Kidney glomerular epithelial cell (primary cell): ENCODE measurements around the gene FHOD3.

Source experiments
- DNase-seq: peaks from one replicate; lab custom pipeline; 2025; lab: John Stamatoyannopoulos, UW

Gene FHOD3

DNA sequence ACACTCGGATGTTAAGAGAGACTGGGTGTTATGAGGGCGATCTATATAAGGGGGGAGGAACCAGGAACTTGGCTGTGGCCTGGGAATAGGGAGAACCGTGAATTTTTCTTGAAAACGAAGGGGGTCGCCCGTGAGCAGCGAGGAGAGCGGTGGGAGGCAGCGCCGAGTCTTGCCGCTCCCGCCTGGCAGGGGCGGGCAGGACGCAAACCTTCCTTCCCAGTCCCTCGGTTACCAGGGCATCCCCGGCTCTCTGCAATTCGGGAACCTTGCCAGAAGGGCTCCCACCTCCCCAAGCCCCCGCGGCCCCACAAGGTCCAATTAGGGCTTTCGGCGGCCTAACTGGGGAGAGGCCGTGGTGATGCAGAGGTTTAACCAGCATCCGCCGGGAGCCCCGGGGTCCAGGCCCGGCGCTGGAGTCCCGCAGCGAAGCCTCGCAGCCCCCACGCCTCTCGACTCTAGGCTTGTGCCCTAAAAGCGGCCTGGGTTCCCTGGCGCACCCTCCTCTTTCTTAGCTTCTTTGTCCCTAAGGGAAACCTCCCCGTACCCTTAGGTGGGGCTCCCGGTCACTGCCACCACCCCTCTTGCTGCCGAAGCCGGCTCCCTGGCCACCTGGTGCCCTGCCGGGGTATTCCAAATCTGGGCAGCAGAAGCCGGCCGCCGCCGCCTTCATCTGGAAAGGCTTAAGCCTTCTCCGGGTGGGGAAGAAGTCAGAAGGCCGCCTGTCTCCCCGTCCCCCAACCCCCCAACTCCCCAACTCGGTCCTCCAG lies 680 bp upstream of the FHOD3 start:
- peak; percentile 78 for DNase-seq

- no peak for DNase-seq
Measured at GRCh38 chr18:36298126-36298741, 721 bp downstream of the FHOD3 start.

GRCh38 chr18:36299015-36299414 lies 1.5 kb downstream of the FHOD3 start:
- no peak for DNase-seq

DNA sequence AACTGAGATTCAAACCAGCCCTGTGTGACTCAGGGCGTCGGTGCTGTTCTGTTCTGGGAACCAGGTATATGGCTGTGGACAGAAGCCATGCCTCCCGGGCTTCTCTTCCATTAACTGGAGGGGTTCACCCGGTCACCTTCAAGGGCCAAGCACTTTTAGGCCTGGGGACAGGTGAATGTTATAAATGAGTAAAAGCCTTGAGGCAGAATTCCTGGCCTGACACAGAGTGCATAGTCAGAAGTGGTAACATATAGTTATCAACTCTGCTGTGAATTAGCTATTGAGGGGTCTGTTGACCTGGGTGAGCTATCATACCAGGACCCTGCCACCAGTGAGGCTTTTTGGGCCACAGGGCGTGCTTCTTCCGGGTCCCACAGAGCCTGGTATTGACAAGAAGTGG lies 2.7 kb downstream of the FHOD3 start:
- no peak for DNase-seq

GRCh38 chr18:36301884-36302283 lies 4.4 kb downstream of the FHOD3 start:
- no peak for DNase-seq

- peak; percentile 32 for DNase-seq
Measured at GRCh38 chr18:36302676-36303075, 5.2 kb downstream of the FHOD3 start.

DNA sequence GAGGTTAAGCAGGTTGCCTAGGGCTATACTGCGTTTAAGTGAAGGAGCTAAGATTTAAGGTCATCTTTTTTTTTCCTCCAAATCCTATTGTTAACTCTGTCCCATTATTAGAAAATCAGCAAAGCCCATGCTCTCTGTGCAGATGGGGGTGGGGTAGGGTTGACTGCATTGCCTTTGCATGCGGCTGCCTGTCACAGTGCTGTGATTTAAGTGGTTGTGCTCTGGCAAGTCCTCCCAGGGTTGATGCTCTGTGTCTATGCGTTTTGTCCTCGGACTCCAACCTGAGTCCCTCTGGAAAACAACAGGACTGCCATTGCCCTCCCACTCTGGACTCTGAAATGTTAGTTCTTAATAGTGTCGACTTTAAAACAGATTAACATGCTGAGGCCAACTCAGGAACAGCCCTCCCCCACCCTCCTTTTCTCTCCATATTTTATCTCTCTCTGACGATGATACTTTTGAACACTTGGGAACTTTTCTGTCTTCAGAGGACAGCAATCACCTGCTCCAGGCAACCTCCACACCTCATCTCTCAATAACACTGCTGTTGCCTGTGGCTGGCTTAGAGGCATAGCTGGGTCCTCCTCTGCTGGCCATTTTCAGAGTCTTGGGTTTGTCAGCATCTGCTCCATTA lies 5.8 kb downstream of the FHOD3 start:
- DNase-seq, result no peak

DNA sequence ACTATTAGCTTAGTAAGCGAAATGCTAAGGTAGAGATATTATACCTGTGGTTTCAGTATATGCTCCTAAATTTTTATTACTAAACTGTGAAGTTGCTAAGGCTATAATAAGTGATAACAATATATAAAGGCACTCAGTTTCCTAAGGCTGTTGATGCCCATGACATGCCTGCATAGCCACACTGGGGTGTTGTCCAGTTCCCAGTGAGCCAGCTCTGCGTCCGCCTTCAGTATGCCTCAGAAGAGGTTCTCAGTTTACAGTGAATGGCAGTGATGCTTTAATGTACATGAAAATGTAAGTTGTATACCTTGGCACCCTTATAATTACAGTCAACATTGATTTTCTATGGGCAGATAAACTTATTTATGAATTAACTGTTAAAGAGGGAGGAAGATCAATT lies 7.2 kb downstream of the FHOD3 start:
- no peak for DNase-seq

GRCh38 chr18:36305375-36305774 lies 7.9 kb downstream of the FHOD3 start:
- no peak for DNase-seq

GRCh38 chr18:36307513-36307912 lies 10.0 kb downstream of the FHOD3 start:
- peak; percentile 8 for DNase-seq

DNA sequence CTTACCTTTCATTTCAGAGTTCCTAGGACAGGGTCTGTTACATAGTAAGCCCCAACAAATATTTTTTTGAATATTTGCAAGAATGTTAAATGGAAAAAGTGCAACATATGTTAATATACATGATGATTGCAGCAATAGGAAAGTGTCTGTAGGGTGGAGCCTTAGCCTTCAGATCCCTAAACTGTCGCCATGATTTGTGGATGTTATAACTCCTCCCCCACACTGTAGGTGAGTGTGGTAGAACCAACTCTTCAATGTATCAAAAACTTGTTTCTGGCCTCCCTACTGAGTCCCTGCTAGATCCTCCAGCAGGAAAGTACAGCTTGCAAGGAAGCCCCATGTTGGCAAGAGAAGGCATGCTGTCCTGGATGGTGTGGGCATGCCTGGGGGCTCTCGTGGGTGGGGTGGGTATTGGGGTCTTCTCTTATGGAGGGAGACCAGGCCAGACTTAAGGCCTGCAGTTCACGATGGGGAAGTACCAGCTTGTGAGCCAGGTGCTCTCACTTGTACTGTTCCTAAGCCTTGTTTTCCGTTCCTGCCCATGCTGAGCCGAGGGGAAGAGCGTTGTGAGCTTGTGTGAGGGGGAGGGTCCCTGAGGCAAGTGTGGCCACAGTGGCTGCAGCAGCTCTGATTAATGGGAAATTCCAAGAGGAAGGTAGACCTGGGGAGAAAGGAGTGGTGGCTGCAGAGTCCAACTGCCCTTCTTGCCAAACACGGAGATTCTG lies 11.4 kb downstream of the FHOD3 start:
- DNase-seq, result no peak

GRCh38 chr18:36309436-36310391 lies 12.2 kb downstream of the FHOD3 start:
- peak; percentile 97 for DNase-seq

DNA sequence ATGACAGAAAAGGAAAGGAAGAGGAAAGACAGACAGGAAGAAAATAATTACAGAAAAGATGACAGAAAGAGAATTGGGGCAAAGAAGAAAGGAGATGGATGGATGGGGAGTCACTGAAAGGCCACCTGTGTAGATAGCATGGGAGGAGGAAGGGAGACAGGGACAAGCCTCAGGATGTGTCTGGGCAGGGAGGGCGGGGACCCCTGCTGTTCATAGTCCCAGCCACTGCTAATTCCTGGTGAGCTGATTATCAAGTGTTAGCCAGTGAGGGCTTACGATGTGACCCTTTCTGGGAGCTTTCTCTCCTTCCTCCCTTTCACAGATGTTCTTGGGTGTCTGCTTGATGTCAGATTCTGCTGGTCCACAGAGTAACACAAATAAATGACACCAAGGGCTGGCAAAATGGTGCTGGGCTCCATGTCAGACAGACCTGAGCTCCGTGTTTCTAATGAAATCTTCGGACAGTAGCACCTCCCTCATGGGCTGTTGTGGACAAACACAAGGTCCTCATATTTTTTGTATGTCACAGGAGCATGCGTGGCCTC lies 13.6 kb downstream of the FHOD3 start:
- no peak for DNase-seq

DNA sequence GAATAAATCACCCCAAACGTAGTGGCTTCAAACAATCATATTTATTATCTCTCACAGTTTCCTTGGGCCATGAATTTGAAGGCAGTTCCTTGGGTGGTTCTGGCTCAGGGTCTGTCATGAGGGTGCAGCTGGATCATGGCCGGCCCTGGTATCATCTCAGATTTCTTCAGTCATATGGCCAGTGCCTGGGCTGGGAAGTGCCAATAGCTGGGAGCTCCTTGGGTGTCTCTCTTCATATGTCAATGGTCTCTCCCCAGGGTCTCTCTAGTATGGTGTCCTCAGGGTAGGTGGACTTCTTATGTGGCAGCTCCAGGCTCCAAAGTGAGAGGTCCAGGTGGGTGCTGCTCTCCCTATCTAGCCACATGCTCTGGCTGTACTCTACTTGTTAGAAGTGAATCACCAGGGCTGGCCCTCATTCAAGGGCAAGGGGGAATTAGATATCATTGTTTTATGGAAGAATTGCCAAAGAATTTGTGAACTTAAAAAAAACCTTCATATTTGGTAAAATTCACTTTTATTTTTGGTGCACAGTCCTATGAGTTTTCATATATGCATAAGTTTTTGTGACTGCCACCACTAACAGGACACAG lies 15.4 kb downstream of the FHOD3 start:
- DNase-seq, result no peak

GRCh38 chr18:36314098-36314497 lies 16.6 kb downstream of the FHOD3 start:
- no peak for DNase-seq

DNA sequence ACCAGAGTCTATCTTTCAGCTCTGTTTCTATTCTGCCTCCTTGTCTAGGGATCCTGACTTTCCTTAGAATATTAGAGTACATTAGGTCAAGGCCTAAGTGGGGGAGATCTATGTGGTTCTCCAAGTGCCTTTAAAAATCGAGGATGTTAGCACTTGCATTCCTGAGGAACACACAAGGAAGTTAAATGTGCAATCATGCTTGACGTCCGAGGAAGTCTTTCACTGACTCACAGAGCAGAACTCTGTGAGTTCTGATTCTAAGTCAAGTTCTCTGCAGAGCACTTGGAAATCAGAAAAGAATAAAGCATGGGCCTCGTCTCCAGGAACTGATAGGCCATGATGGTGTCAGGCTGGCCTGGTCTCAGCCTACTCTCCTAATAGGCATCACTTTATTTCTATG lies 17.2 kb downstream of the FHOD3 start:
- DNase-seq, result peak; percentile 81

DNA sequence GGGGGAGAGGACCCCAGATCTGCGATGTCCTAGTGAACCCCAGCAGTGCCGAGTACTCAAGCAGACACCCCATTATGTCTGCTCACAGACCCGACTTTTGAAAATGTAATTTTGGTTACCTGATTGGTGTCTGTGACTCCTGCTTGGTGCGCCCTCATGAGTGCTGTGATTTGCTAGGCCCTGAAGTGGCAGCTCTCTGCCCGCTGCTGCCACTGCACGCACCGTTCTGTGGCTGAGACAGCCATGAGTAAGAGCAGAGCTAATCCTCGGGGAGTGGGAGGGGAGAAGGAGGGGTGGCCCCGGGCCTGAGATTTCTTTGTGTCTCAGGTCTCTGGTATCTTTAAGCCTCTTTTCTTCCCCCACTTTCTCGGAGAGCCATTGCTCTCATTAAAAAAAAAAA lies 18.2 kb downstream of the FHOD3 start:
- peak; percentile 60 for DNase-seq

- DNase-seq, result no peak
Measured at GRCh38 chr18:36316246-36316645, 18.7 kb downstream of the FHOD3 start.

- peak; percentile 48 for DNase-seq
Measured at GRCh38 chr18:36321658-36322407, 24.3 kb downstream of the FHOD3 start.

DNA sequence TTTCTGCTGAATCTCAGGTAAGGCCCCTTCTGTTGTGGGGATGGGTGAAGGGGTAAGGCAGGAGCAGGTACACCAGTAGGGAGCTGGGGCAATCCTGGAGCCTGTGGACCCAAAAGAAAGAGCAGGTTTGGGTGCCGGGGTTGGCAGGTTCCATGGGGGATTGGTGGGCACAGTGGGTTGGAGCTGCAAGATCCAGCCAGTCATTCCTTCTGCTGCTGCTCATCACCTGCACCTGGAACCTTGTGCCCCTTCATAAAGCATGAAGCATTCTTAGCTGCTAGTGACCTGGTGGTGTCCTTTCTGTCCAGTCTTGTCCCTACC lies 24.9 kb downstream of the FHOD3 start:
- no peak for DNase-seq
